HL-60 (cell line): Measurements from ENCODE around the gene SGIP1.

Experiments
- DNase-seq, 2 experiments: peaks; one replicate each; pipeline ENCODE4 v3.0.0-alpha.2; 2010 to 2020; ENCODE audit warnings: low read depth in 1 of 2, low spot score in 1 of 2
- H3K27ac ChIP-seq: fragments of 250-450 bp; sonication (Bioruptor Pico); replicated peaks from 2 replicates; pipeline ENCODE4 v1.5.1; 2020; ENCODE audit warnings: mild to moderate bottlenecking, moderate library complexity
- H3K27me3 ChIP-seq: fragments of 250-450 bp; sonication (Bioruptor Pico); 2 replicates; pipeline ENCODE4 v1.5.1; 2021; ENCODE audit warnings: mild to moderate bottlenecking, moderate library complexity; ENCODE audit not compliant: insufficient read depth, poor library complexity, severe bottlenecking
- H3K4me3 ChIP-seq: replicated peaks from 2 replicates; pipeline ENCODE4 v1.5.1; 2011; ENCODE audit warnings: mild to moderate bottlenecking, control low read depth, low read length; ENCODE audit not compliant: insufficient read depth
- CTCF ChIP-seq: IDR thresholded peaks from one replicate; pipeline ENCODE4 v1.5.1; 2011; ENCODE audit warnings: low read length, control low read depth, inconsistent platforms; ENCODE audit not compliant: insufficient read depth
- GABPA ChIP-seq: IDR thresholded peaks from 2 replicates; pipeline ENCODE4 v1.6.1; 2012; ENCODE audit warnings: low read depth
- POLR2AphosphoS5 ChIP-seq: IDR thresholded peaks from 2 replicates; pipeline ENCODE4 v1.6.1; 2012; ENCODE audit warnings: low read depth
- REST ChIP-seq: IDR thresholded peaks from 2 replicates; pipeline ENCODE4 v1.6.1; 2012; ENCODE audit warnings: low read depth; ENCODE audit not compliant: insufficient replicate concordance
- SPI1 ChIP-seq: IDR thresholded peaks from 2 replicates; pipeline ENCODE4 v1.6.1; 2012; ENCODE audit warnings: low read depth, mild to moderate bottlenecking, borderline replicate concordance

Gene SGIP1

GRCh38 chr1:66767626-66768025 is 233.7 kb downstream of the SGIP1 start:
- Histone ChIP-seq H3K27me3 (no peaks in the 10 kb centered on the region), H3K27ac (no peak overlapping the region), H3K4me3 (no peak overlapping the region)
- no peak for DNase-seq
- TF ChIP-seq CTCF = no peak
- no peak for TF ChIP-seq REST
- TF ChIP-seq SPI1 = no peak
- TF ChIP-seq GABPA = no peak
- TF ChIP-seq POLR2AphosphoS5 = no peak

GRCh38 chr1:66768965-66769364 is 235.0 kb downstream of the SGIP1 start:
- DNase-seq = no peak
- Histone ChIP-seq H3K27me3 (no peaks in the 10 kb centered on the region), H3K27ac (no peak overlapping the region), H3K4me3 (no peak overlapping the region)
- TF ChIP-seq SPI1 (no peak), REST (no peak), GABPA (no peak), POLR2AphosphoS5 (no peak), CTCF (no peak)

- TF ChIP-seq SPI1 (no peak), POLR2AphosphoS5 (no peak), REST (no peak), CTCF (no peak), GABPA (no peak)
These were observed 235.7 kb downstream of the SGIP1 start for GRCh38 chr1:66769512-66770229.

More at GRCh38 chr1:66769512-66770229, 235.7 kb downstream of the SGIP1 start:
- H3K27me3 ChIP-seq = no peaks in the 10 kb centered on the region
- H3K27ac ChIP-seq = no peak overlapping the region
- H3K4me3 ChIP-seq = no peak overlapping the region
- DNase-seq = no peak
